HG03196 (cell line): Measurements from ENCODE around the gene TECPR1.

ENCODE experiments used
- ATAC-seq: cut with Tn5 transposase; IDR thresholded peaks from one replicate; pipeline ENCODE4 v1.9.1; 2021; ENCODE audit not compliant: unreplicated experiment

The TECPR1 gene

DNA sequence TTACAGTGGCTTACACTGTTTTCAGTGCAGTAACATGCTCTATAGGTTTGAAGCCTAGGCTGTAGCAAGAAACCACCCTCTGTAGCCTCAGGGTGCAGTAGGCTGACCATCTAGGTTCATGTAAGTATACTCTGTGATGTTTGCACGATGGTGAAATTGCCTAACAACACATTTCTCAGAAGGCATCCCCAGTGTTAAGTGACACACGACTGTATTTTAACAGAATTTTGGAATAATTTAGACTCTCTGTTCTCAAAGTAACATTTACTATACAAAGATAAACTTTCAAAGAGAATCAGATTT is 85.4 kb downstream of the TECPR1 start:
- ATAC-seq = no peak

DNA sequence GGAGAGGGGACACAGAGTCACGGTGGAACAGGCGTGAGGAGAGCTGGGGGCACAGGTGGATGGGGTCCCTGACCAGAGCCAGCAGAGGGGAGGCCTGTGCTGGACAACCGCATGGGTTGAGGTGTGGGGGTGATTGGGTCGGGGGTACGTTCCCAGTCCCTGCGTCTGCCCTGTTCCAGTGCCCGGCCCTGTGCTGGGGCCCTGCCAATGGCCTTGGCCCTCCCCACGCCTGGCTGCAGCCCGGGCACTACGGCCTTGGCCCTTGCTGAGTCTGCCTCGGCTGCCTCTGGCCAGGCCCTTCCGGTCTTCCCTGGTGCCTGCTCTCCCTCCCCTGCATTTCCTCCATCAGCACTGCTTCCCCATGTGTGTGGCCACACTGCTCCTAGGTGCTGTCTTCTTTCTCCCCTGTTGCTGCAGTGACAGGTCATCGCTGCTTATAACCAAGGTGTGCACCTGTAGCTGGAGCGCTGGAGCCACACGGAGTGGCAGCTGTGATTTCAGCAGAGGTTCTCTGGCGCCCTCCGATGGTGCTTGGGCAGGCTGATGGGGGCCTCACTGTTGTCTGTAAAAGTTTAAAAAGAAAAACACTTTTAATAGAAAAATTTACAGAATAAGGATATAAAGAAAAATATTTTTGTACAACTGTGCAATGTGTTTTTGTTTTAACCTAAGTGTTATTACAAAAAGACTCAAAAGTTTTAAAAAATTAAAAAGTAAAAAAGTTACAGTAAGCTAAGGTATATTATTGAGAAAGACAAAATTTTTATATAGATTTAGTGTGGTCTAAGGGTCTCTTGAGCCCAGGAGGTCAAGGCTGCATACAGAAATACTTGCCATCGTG is 86.0 kb downstream of the TECPR1 start:
- no peak for ATAC-seq
